CD4-positive, alpha-beta T cell treated with Interleukin-15 for 4 hours (primary cell): ENCODE measurements around the gene PANX2.
"Not testable (repeated sequence)": the region's sequence is repeated elsewhere in the genome, so short reads cannot be mapped to it uniquely, and the experiment has no call there.

Experiments used
- DNase-seq: peaks from one replicate; pipeline ENCODE4 v3.0.0-alpha.2; 2020; ENCODE audit warnings: low spot score

The PANX2 gene

GRCh38 chr22:50147258-50148165 is 23.0 kb upstream of the PANX2 start:
- not testable (repeated sequence) for DNase-seq

- DNase-seq = no peak
These were observed 22.4 kb upstream of the PANX2 start for GRCh38 chr22:50148166-50148500.

GRCh38 chr22:50148991-50149721 is 21.4 kb upstream of the PANX2 start:
- DNase-seq = peak; percentile 73

- no peak for DNase-seq
These were observed 20.1 kb upstream of the PANX2 start for GRCh38 chr22:50150161-50151129.

GRCh38 chr22:50151571-50152537 is 18.7 kb upstream of the PANX2 start:
- DNase-seq = no peak

GRCh38 chr22:50153056-50153755 is 17.3 kb upstream of the PANX2 start:
- DNase-seq = no peak

GRCh38 chr22:50153756-50154140 is 16.8 kb upstream of the PANX2 start:
- DNase-seq = no peak

- DNase-seq = no peak
These were observed 12.7 kb upstream of the PANX2 start for GRCh38 chr22:50157709-50158375.

- DNase-seq = no peak
These were observed 9.6 kb upstream of the PANX2 start for GRCh38 chr22:50160947-50161346.

- DNase-seq = no peak
These were observed 8.8 kb upstream of the PANX2 start for GRCh38 chr22:50161508-50162390.

- DNase-seq = no peak
These were observed 8.1 kb upstream of the PANX2 start for GRCh38 chr22:50162391-50162956.

GRCh38 chr22:50165436-50166123 is 5.0 kb upstream of the PANX2 start:
- no peak for DNase-seq

GRCh38 chr22:50167689-50168489 is 2.6 kb upstream of the PANX2 start:
- no peak for DNase-seq

- DNase-seq = not testable (repeated sequence)
These were observed 1.9 kb upstream of the PANX2 start for GRCh38 chr22:50168490-50169180.

- DNase-seq = no peak
These were observed 1.3 kb upstream of the PANX2 start for GRCh38 chr22:50169181-50169759.

GRCh38 chr22:50169774-50170341 is 673 bp upstream of the PANX2 start:
- peak; percentile 23 for DNase-seq
